ENCODE data around the gene FGF12. TPM values are rescaled to one million over a fixed set of nuclear protein-coding genes. Genes with fewer than 3 reads are reported as not detected.

Gene FGF12
- total RNA-seq, 4 donors from 2014 or later = 0.32 to 0.55 TPM; not detected in 2

GRCh38 chr3:192367616-192368015 lies 359.7 kb downstream of the FGF12 start:
- Histone ChIP-seq H3K4me1 (no peaks in the 10 kb centered on the region), H3K27me3 (no peaks in the 10 kb centered on the region), H3K4me3 (no peak overlapping the region), H3K27ac (no peak overlapping the region), H3K9me3 (no peaks in the 10 kb centered on the region), H3K36me3 (no peaks in the 10 kb centered on the region)
- intact Hi-C loops (cut with DNase I; ENCODE audit: low total_unique reads) (no loop called here), in situ Hi-C loops (cut with MboI; ENCODE audit: low pct_ligation_motif_present in 1 of 4, low pct_unique_long_range_greater_than_20kb in 1 of 4, low sequenced_read_pairs in 3 of 4) (no loop called here)
- TF ChIP-seq EP300 (IDR thresholded peaks at IDR 0.05; ENCODE audit: low read depth) = no peak
- no peak for TF ChIP-seq POLR2A (IDR thresholded peaks at IDR 0.05)
- no peak for TF ChIP-seq CTCF (IDR thresholded peaks at IDR 0.05)
- no peak for TF ChIP-seq POLR2AphosphoS5 (IDR thresholded peaks at IDR 0.05)
- no peak for DNase-seq
- 63 to 70% methylated on average over 3 to 5 of the region's 5 CpGs for WGBS, 2 donors (ENCODE audit: low coverage in 1 of 2)

GRCh38 chr3:192366916-192367315 lies 360.4 kb downstream of the FGF12 start:
- in situ Hi-C loops (cut with MboI; ENCODE audit: low pct_ligation_motif_present in 1 of 4, low pct_unique_long_range_greater_than_20kb in 1 of 4, low sequenced_read_pairs in 3 of 4) = no loop called here
- DNase-seq = no peak
- no peaks in the 10 kb centered on the region for H3K4me1 ChIP-seq
- no peak for TF ChIP-seq POLR2A (IDR thresholded peaks at IDR 0.05)
- TF ChIP-seq POLR2AphosphoS5 (IDR thresholded peaks at IDR 0.05) = no peak
- TF ChIP-seq CTCF (IDR thresholded peaks at IDR 0.05) = no peak
- TF ChIP-seq EP300 (IDR thresholded peaks at IDR 0.05; ENCODE audit: low read depth) = no peak
- no peak overlapping the region for H3K4me3 ChIP-seq
- intact Hi-C loops (cut with DNase I; ENCODE audit: low total_unique reads) = no loop called here
- WGBS, 2 donors (ENCODE audit: low coverage in 1 of 2) = 38 to 51% methylated on average over 4 to 6 of the region's 6 CpGs
- H3K36me3 ChIP-seq = no peaks in the 10 kb centered on the region
- H3K27me3 ChIP-seq = no peaks in the 10 kb centered on the region
- H3K27ac ChIP-seq = no peak overlapping the region
- no peaks in the 10 kb centered on the region for H3K9me3 ChIP-seq

GRCh38 chr3:192365571-192365970 lies 361.8 kb downstream of the FGF12 start:
- intact Hi-C loops (cut with DNase I; ENCODE audit: low total_unique reads) = no loop called here
- no peak for TF ChIP-seq POLR2AphosphoS5 (IDR thresholded peaks at IDR 0.05)
- Histone ChIP-seq H3K4me1 (no peaks in the 10 kb centered on the region), H3K9me3 (no peaks in the 10 kb centered on the region), H3K27me3 (no peaks in the 10 kb centered on the region), H3K27ac (no peak overlapping the region), H3K4me3 (no peak overlapping the region), H3K36me3 (no peaks in the 10 kb centered on the region)
- 65 to 83% methylated on average over 6 to 7 of the region's 7 CpGs for WGBS, 2 donors (ENCODE audit: low coverage in 1 of 2)
- no peak for DNase-seq
- in situ Hi-C loops (cut with MboI; ENCODE audit: low pct_ligation_motif_present in 1 of 4, low pct_unique_long_range_greater_than_20kb in 1 of 4, low sequenced_read_pairs in 3 of 4) = no loop called here

GRCh38 chr3:192364316-192364715 lies 363.0 kb downstream of the FGF12 start:
- no peaks in the 10 kb centered on the region for H3K27me3 ChIP-seq
- H3K27ac ChIP-seq = no peak overlapping the region
- H3K4me3 ChIP-seq = no peak overlapping the region
- no peak for DNase-seq
- in situ Hi-C loops (cut with MboI; ENCODE audit: low pct_ligation_motif_present in 1 of 4, low pct_unique_long_range_greater_than_20kb in 1 of 4, low sequenced_read_pairs in 3 of 4) = no loop called here
- H3K9me3 ChIP-seq = no peaks in the 10 kb centered on the region
- intact Hi-C loops (cut with DNase I; ENCODE audit: low total_unique reads) = no loop called here
- 62% methylated on average over 1 of the region's 1 CpG; no CpG with 5 or more reads in 1 of the 2 donors for WGBS, 2 donors (ENCODE audit: low coverage in 1 of 2)
- no peaks in the 10 kb centered on the region for H3K4me1 ChIP-seq
- TF ChIP-seq POLR2A (IDR thresholded peaks at IDR 0.05) (no peak), EP300 (IDR thresholded peaks at IDR 0.05; ENCODE audit: low read depth) (no peak)
- no peaks in the 10 kb centered on the region for H3K36me3 ChIP-seq

- H3K27me3 ChIP-seq = no peaks in the 10 kb centered on the region
- intact Hi-C loops (cut with DNase I; ENCODE audit: low total_unique reads) (no loop called here), in situ Hi-C loops (cut with MboI; ENCODE audit: low pct_ligation_motif_present in 1 of 4, low pct_unique_long_range_greater_than_20kb in 1 of 4, low sequenced_read_pairs in 3 of 4) (no loop called here)
- H3K4me3 ChIP-seq = no peak overlapping the region
- WGBS, 2 donors (ENCODE audit: low coverage in 1 of 2) = 44 to 63% methylated on average over 4 to 7 of the region's 7 CpGs
- H3K27ac ChIP-seq = no peak overlapping the region
- no peak for DNase-seq
- H3K9me3 ChIP-seq = no peaks in the 10 kb centered on the region
- H3K36me3 ChIP-seq = no peaks in the 10 kb centered on the region
- H3K4me1 ChIP-seq = no peaks in the 10 kb centered on the region
- no peak for TF ChIP-seq EP300 (IDR thresholded peaks at IDR 0.05; ENCODE audit: low read depth)
- no peak for TF ChIP-seq CTCF (IDR thresholded peaks at IDR 0.05)
Measured at GRCh38 chr3:192354687-192355086, 372.7 kb downstream of the FGF12 start.
